SKM-1 treated with dmso at 0.1 percent for 144 hours (cell line): ENCODE results near the gene PNMA8C.

Experiments
- DNase-seq: peaks from one replicate; lab custom pipeline; 2025; ENCODE audit not compliant: unreplicated experiment; lab: John Stamatoyannopoulos, UW

Gene PNMA8C

GRCh38 chr19:46428239-46429135, at the start of gene PNMA8C:
Gene PNMA8C (minus strand): TSS chr19:46428936. CDS start chr19:46428359, 577 bp downstream.
- no peak for DNase-seq

- DNase-seq = no peak
Measured at GRCh38 chr19:46475986-46476385, 47.2 kb upstream of the PNMA8C start.

GRCh38 chr19:46474211-46474610, 45.5 kb upstream of the PNMA8C start:
- no peak for DNase-seq

- no peak for DNase-seq
Measured at GRCh38 chr19:46472592-46472991, 43.9 kb upstream of the PNMA8C start.

GRCh38 chr19:46471811-46472543, 43.2 kb upstream of the PNMA8C start:
- DNase-seq = no peak

DNA sequence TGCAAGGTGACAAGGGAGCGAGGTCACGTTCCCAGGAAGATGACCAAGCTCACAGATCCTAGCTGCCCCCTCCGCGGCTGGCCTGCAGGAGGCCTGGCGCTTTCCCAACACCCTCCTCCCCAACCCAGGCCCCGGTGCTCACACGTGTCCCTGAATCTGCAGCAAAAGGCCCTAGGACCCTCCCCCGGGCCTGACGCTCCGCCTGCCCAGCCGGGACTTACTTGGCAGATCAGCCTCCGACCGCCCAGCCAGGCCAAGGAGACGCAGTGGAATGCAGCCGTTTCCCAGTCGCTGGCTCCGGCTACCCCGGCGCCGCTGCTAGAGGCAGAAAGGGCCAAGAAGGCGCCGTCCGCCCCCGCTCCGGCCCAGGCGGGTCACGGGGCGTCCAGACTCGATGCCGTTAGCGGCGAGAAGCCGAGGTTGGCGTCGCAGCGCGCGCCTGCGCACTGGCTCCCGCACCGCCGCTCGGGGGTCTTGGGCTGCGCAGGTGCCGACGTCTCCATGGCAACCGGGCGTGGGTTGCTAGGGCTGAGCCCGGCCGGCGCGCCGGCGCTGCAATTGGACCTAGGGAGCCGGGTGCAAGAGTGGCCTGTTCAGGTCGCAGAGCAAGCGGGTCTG, 42.5 kb upstream of the PNMA8C start, which contains the start of gene PNMA8A:
PNMA8A (minus strand) TSS at position 448 of the 618 bp plus-strand sequence. CDS start 528 bp downstream, outside the sequence.
- no peak for DNase-seq

GRCh38 chr19:46470376-46470775, 41.6 kb upstream of the PNMA8C start:
- DNase-seq = no peak

- no peak for DNase-seq
Measured at GRCh38 chr19:46469541-46470185, 40.9 kb upstream of the PNMA8C start.

DNA sequence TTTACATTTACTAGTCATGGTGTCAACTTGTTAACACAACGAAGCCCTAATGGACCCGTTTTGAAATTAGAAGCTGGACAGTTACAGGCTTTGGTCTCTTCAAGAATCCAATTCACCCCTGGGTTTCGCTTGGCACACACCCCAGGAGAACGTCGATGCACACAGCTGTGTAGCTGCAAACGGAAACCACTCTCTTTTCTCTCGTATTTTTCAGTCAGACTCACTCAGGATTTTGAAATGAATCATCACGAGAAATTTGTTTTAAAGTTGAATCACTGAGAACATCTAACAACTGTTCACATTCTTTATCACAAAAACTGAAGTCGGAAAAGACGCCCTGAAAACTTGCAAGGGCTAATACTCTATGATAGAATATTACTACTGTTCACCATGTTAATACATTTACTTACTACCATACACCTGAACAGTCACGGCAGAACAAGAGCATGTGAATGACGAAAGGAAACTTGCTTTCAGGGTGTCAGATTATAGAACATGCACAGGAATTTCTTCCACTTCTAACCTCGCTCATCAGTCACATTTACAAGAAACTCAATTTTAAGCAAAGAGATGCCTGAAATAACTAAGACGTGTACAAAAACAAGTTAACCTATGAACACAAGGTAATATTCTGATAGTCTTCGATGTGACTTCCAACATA, 37.9 kb upstream of the PNMA8C start:
- DNase-seq = no peak

DNA sequence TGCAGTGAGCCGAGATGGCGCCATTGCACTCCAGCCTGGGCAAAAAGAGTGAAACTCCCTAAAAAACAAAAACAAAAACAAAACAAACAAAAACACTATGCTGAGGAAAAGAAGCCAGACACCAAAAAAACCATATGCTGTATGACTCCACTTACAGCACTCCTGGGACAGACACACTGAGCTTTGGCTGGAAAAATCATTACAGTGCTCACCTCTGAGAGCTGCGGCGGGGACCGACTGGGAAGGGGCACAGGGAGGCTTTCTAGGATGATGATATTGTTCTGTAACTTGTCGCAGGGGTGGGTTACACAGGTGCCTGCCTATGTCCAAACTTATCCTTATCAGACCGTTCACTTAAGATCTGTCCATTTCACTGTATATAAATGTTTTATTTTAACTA, 34.8 kb upstream of the PNMA8C start:
- no peak for DNase-seq

- DNase-seq = no peak
Measured at GRCh38 chr19:46461537-46461936, 32.8 kb upstream of the PNMA8C start.

- no peak for DNase-seq
Measured at GRCh38 chr19:46460981-46461380, 32.2 kb upstream of the PNMA8C start.

DNA sequence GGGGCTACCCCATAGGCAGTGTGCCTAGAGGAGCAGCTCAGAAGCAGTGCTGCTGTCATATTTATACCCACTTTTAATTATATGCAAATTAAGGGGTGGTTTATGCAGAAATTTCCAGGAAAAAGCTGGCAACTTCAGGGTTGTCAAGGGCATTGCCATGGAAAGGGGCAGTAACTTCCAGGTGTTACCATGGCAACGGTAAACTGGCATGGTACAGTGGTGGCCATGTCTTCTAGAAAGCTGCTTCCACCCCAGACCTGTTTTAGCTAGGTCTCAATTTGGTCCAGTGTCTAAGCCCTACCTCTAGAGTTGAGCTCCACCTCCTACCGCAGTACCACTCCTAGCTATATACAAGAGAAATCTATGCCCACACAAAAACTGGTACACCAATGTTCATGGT, 31.3 kb upstream of the PNMA8C start:
- DNase-seq = no peak

DNA sequence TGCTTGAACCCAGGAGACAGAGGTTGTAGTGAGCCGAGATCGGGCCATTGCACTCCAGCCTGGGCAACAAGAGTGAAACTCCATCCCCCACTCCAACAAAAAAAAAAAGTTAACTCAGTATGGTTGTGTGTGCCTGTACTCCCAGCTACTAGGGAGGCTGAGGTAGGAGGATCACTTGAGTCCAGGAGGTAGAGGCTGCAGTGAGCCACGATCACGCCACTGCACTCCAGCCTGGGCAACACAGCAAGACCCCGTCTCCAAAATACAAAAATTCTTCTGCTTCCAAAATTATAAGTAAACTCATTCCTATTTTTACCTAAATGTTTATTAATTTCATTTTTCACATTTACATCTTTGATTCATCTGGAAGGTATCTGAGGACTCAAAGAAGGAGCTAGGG, 28.2 kb upstream of the PNMA8C start:
- DNase-seq = no peak

DNA sequence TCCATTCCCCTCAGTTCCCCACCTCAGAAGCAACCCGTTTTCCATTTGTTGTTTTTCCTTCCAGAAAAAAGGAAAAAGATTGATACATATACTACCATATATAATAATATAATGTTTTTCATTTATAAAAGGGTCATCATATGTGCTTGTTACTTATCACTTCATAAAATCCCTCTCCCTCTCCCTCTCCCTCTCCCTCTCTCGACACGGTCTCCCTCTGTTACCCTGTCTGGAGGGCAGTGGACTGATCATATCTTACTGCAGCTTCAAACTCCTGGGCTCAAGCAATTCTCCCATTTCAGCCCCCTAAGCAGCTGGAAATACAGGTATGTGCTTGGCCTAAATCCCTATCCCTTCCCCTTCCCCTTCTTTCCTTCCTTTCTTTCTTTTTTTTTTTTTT, 25.5 kb upstream of the PNMA8C start:
- no peak for DNase-seq

DNA sequence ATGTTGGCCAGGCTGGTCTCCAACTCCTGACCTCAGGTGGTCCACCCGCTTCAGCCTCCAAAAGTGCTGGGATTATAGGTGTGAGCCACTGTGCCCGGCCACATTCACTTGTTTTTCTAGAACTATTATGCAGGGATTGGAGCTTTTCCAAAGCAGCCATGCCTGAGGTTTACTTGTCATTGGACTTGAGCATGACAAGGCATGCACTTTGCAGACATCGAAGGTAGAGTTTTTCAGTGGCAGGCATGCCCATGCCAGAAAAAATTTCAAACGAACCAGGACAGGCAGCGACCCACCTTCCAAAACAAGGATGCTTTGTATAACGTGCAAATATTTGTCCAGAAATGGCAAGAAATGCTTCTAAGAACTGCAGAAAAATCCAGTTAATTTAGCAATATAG, 24.9 kb upstream of the PNMA8C start:
- DNase-seq = no peak

- no peak for DNase-seq
Measured at GRCh38 chr19:46452186-46452585, 23.4 kb upstream of the PNMA8C start.

- no peak for DNase-seq
Measured at GRCh38 chr19:46451352-46451751, 22.6 kb upstream of the PNMA8C start.

DNA sequence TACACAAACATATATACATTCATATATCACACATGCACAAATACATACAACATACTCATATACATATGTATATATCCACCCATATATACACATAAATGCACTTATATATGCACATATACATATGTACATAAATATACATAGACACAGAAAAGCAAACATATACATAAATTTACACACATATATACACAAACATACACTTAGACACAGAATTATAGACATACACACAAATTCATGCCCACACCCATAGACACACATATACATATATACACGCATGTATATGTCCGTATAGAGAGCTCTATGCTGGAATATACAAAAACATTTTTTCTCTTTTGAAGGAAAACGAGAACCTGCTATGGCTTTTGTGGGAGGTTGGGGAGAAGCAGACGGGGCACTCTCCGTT, 22.0 kb upstream of the PNMA8C start:
- DNase-seq = no peak

DNA sequence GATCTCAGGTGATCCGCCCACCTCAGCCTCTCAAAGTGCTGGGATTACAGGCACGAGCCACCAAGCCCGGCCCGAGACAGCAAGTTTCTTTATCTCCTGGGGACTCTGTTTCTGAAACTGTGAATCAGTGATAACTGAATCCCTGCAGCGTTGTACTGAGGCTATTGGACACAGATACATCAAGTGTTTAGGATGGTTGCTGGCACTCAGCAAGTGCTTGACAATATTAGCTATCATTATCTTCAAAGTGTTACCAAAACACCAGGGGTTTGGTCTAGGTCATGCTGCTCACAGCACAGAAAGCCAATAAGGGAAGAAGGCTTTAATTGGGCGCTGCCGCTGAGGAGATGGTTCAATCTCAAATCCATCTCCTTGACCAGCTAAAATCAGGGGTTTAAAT, 20.5 kb upstream of the PNMA8C start:
- DNase-seq = no peak

GRCh38 chr19:46448601-46449000, 19.9 kb upstream of the PNMA8C start:
- DNase-seq = no peak
